Placental pericyte (primary cell): ENCODE results near the gene CLDN3. TPM values are rescaled to one million over a fixed set of nuclear protein-coding genes. Genes with fewer than 3 reads are reported as not detected.

Source experiments
- small RNA-seq: library from RNA; depleted of rRNA; stranded (forward); fragments of <200 nt; gene quantifications from one replicate; pipeline ENCODE3, GENCODE V24; 2012; ENCODE audit warnings: low replicate concordance
- total RNA-seq: library from RNA; depleted of rRNA; stranded (reverse); fragments of >200 nt; gene quantifications from 2 replicates; pipeline ENCODE4 v1.2.3, GENCODE V29; 2012

The CLDN3 gene
- not detected in 2 replicates for total RNA-seq

GRCh38 chr7:73770002-73770859 is at the start of gene CLDN3:
CLDN3 (minus strand) TSS chr7:73770270; CDS start chr7:73770049, 221 bp downstream.

GRCh38 chr7:73738612-73739386 is 31.3 kb downstream of the CLDN3 start, which contains the start of gene ABHD11:
ABHD11 (minus strand) TSS chr7:73738802; CDS start chr7:73738770, 32 bp downstream.

Small RNAs within 50 kb of the gene (small RNA-seq; reads per million reads assigned to genes)
- gene RN7SL265P = not detected

Other genes with a start within 250 kb of the CLDN3 start
- gene BAZ1B, start 248.0 kb downstream of the CLDN3 start, total RNA-seq = 57.3 and 72.7 TPM in 2 replicates
- 47.2 and 48.6 TPM in 2 replicates for gene BCL7B, start 212.6 kb downstream of the CLDN3 start, total RNA-seq
- 81.9 and 90.8 TPM in 2 replicates for gene TBL2, start 191.7 kb downstream of the CLDN3 start, total RNA-seq
- gene MLXIPL, start 145.7 kb downstream of the CLDN3 start, total RNA-seq = not detected in 2 replicates
- gene VPS37D, start 102.4 kb downstream of the CLDN3 start, total RNA-seq = 2.0 and 3.5 TPM in 2 replicates
- 2.6 and 3.9 TPM in 2 replicates for gene DNAJC30, start 86.8 kb downstream of the CLDN3 start, total RNA-seq
- 33.9 and 36.8 TPM in 2 replicates for gene BUD23, start 86.7 kb downstream of the CLDN3 start, total RNA-seq
- 11.8 and 30.2 TPM in 2 replicates for gene STX1A, start 50.6 kb downstream of the CLDN3 start, total RNA-seq
- 11.4 and 19.5 TPM in 2 replicates for gene ABHD11, start 31.5 kb downstream of the CLDN3 start, total RNA-seq
- 0.22 TPM in 1 of 2 replicates, not detected in the other for gene CLDN4, start 60.7 kb upstream of the CLDN3 start, total RNA-seq
- gene METTL27, start 72.2 kb upstream of the CLDN3 start, total RNA-seq = 1.1 and 2.4 TPM in 2 replicates
- not detected in 2 replicates for gene TMEM270, start 90.9 kb upstream of the CLDN3 start, total RNA-seq